HG02870 (cell line): ENCODE measurements around the gene ZNF536.
"Not testable (repeated sequence)": the region's sequence is repeated elsewhere in the genome, so short reads cannot be mapped to it uniquely, and the experiment has no call there.

Experiments used
- ATAC-seq: cut with Tn5 transposase; IDR thresholded peaks from one replicate; pipeline ENCODE4 v1.9.1; 2021; ENCODE audit warnings: mild to moderate bottlenecking, moderate library complexity; ENCODE audit not compliant: unreplicated experiment

The ZNF536 gene

GRCh38 chr19:30386551-30387143 is 14.5 kb downstream of the ZNF536 start:
- no peak for ATAC-seq

- ATAC-seq = no peak
Observed at GRCh38 chr19:30387311-30388115, 15.3 kb downstream of the ZNF536 start.

GRCh38 chr19:30388327-30388726 is 16.1 kb downstream of the ZNF536 start:
- no peak for ATAC-seq

GRCh38 chr19:30388819-30389218 is 16.6 kb downstream of the ZNF536 start:
- no peak for ATAC-seq

- no peak for ATAC-seq
Observed at GRCh38 chr19:30390356-30390988, 18.3 kb downstream of the ZNF536 start.

- no peak for ATAC-seq
Observed at GRCh38 chr19:30391052-30391451, 18.9 kb downstream of the ZNF536 start.

GRCh38 chr19:30391554-30392551 is 19.7 kb downstream of the ZNF536 start:
- ATAC-seq = no peak

- no peak for ATAC-seq
Observed at GRCh38 chr19:30393046-30393445, 20.9 kb downstream of the ZNF536 start.

- ATAC-seq = no peak
Observed at GRCh38 chr19:30393729-30394480, 21.7 kb downstream of the ZNF536 start.

- ATAC-seq = no peak
Observed at GRCh38 chr19:30394481-30395151, 22.4 kb downstream of the ZNF536 start.

GRCh38 chr19:30395283-30395682 is 23.1 kb downstream of the ZNF536 start:
- ATAC-seq = no peak

- not testable (repeated sequence) for ATAC-seq
Observed at GRCh38 chr19:30398539-30398938, 26.4 kb downstream of the ZNF536 start.

GRCh38 chr19:30401956-30402355 is 29.8 kb downstream of the ZNF536 start:
- ATAC-seq = no peak

GRCh38 chr19:30402436-30403202 is 30.4 kb downstream of the ZNF536 start:
- no peak for ATAC-seq

GRCh38 chr19:30403203-30403985 is 31.2 kb downstream of the ZNF536 start:
- ATAC-seq = no peak

GRCh38 chr19:30406220-30407067 is 34.3 kb downstream of the ZNF536 start:
- ATAC-seq = no peak

GRCh38 chr19:30407068-30407709 is 35.0 kb downstream of the ZNF536 start:
- no peak for ATAC-seq
